ENCODE measurements around the gene ARHGAP24. TPM values are rescaled to one million over a fixed set of nuclear protein-coding genes. Genes with fewer than 3 reads are reported as not detected.

ARHGAP24 gene
- total and polyA plus RNA-seq, 12 donors: 6.7 to 35.5 (median 23.9) TPM

DNA sequence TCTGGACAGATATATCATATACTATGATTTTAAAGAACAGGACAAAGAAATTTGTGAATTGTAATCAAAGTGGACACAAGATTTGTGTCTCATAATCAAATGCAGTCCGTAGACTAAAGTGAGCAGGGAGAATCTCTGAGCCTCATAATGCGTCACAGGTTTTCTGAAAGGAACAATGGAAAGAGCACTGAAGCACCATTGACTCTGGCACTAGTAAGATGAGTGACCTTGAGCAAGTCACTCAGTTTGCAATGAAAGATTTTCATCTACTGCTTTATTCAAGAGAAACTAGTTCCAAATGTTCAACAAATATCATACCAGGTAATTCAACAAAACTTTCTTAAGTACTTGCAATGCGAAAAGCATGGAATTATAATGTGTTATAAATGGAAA lies 569.6 kb downstream of the ARHGAP24 start:
- no peak for ATAC-seq
- 66 to 67% methylated on average over 3 of the region's 3 CpGs for WGBS, 2 donors
- intact Hi-C loops (cut with DNase I): loop anchor here in 9 of 10 donors (5.0 to 10.0 kb wide), 11 partner anchors 70 to 970 kb away; no protein-coding TSS in a partner anchor

GRCh38 chr4:86048426-86048825 lies 573.5 kb downstream of the ARHGAP24 start:
- no peak overlapping the region for H3K27ac ChIP-seq
- DNase-seq (no peak), ATAC-seq (no peak)
- no peak overlapping the region for H3K4me3 ChIP-seq
- no peaks in the 10 kb centered on the region for H3K36me3 ChIP-seq
- intact Hi-C loops (cut with DNase I): loop anchor here in 9 of 10 donors (5.0 to 10.0 kb wide), 9 partner anchors 74 to 974 kb away; no protein-coding TSS in a partner anchor
- no peaks in the 10 kb centered on the region for H3K27me3 ChIP-seq
- TF ChIP-seq, protein P1, sequence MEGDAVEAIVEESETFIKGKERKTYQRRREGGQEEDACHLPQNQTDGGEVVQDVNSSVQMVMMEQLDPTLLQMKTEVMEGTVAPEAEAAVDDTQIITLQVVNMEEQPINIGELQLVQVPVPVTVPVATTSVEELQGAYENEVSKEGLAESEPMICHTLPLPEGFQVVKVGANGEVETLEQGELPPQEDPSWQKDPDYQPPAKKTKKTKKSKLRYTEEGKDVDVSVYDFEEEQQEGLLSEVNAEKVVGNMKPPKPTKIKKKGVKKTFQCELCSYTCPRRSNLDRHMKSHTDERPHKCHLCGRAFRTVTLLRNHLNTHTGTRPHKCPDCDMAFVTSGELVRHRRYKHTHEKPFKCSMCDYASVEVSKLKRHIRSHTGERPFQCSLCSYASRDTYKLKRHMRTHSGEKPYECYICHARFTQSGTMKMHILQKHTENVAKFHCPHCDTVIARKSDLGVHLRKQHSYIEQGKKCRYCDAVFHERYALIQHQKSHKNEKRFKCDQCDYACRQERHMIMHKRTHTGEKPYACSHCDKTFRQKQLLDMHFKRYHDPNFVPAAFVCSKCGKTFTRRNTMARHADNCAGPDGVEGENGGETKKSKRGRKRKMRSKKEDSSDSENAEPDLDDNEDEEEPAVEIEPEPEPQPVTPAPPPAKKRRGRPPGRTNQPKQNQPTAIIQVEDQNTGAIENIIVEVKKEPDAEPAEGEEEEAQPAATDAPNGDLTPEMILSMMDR (IDR thresholded peaks at IDR 0.05): no peak
- no peaks in the 10 kb centered on the region for H3K9me3 ChIP-seq
- H3K4me1 ChIP-seq: peaks cover 0 to 7% (median 0%) of the 10 kb centered on the region in 9 donors
- 81 to 89% methylated on average over 1 of the region's 1 CpG for WGBS, 2 donors

More for the DNA sequence above, 569.6 kb downstream of the ARHGAP24 start:
- TF ChIP-seq, protein P1 (IDR thresholded peaks at IDR 0.05): no peak
- H3K9me3 ChIP-seq: peaks cover 0 to 9% (median 0%) of the 10 kb centered on the region in 11 donors
- H3K27me3 ChIP-seq: no peaks in the 10 kb centered on the region
- H3K36me3 ChIP-seq: no peaks in the 10 kb centered on the region
- DNase-seq: no peak
- H3K4me3 ChIP-seq: no peak overlapping the region
- H3K27ac ChIP-seq: no peak overlapping the region
- H3K4me1 ChIP-seq: peaks cover 0 to 7% (median 0%) of the 10 kb centered on the region in 9 donors

DNA sequence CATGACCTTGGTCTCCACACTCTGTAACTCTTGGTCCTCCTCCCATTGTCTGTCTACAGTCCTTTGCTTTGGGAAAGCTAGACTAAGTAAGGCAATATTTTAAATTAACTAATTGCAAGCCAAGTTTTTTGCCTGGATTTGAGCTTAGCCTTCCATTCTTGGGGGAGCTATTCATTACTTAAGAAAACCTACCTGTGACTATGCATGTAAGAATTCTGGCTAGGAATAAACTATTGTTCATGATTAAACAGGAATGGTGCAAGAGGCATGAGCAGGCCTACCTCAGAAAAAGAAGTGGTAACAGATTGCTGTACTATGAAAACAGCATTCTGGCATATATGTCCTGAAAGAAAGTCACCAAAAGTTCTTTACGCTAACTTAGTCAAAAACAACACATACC lies 575.5 kb downstream of the ARHGAP24 start:
- Histone ChIP-seq H3K9me3 (no peaks in the 10 kb centered on the region), H3K27ac (no peak overlapping the region), H3K4me1 (no peaks in the 10 kb centered on the region), H3K27me3 (no peaks in the 10 kb centered on the region), H3K4me3 (no peak overlapping the region), H3K36me3 (no peaks in the 10 kb centered on the region)
- DNase-seq (no peak), ATAC-seq (no peak)
- 100% methylated on average over 1 of the region's 1 CpG for WGBS, 2 donors
- TF ChIP-seq, protein P1 (IDR thresholded peaks at IDR 0.05): no peak
- intact Hi-C loops (cut with DNase I): no loop called here

Small RNA genes within 50 kb of the gene (microRNA-seq; reads per million reads assigned to microRNA genes)
- gene MIR4451: 0 reads per million in 2 donors
